Iris pigment epithelial cell (primary cell): ENCODE data around the gene ZMYM2.
A peak's percentile ranks its signal among the peaks of the same experiment; 100 is the strongest.

Experiments
- DNase-seq: peaks from one replicate; pipeline ENCODE4 v3.0.0-alpha.2; 2011; ENCODE audit warnings: low read depth

ZMYM2 gene

DNA sequence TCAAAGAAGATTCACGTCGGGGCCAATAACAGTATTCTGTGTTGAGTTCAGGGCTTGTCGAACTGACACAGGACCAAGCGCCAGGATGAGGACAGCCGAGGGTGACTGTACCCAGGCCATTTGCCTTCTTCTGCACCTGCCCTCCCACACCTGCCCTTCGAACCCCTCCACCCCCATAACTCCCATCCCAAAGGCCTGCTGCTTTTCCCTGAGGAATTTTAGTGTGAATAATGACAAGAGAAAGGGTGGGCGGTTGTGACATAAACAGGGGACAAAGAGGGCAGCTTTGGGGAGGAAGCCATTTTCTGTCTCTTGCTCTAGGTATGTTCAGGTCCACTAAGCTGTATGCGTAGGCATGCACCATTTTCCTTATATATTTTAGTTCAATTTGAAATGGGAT is 176.2 kb downstream of the ZMYM2 start:
- DNase-seq, result no peak

DNA sequence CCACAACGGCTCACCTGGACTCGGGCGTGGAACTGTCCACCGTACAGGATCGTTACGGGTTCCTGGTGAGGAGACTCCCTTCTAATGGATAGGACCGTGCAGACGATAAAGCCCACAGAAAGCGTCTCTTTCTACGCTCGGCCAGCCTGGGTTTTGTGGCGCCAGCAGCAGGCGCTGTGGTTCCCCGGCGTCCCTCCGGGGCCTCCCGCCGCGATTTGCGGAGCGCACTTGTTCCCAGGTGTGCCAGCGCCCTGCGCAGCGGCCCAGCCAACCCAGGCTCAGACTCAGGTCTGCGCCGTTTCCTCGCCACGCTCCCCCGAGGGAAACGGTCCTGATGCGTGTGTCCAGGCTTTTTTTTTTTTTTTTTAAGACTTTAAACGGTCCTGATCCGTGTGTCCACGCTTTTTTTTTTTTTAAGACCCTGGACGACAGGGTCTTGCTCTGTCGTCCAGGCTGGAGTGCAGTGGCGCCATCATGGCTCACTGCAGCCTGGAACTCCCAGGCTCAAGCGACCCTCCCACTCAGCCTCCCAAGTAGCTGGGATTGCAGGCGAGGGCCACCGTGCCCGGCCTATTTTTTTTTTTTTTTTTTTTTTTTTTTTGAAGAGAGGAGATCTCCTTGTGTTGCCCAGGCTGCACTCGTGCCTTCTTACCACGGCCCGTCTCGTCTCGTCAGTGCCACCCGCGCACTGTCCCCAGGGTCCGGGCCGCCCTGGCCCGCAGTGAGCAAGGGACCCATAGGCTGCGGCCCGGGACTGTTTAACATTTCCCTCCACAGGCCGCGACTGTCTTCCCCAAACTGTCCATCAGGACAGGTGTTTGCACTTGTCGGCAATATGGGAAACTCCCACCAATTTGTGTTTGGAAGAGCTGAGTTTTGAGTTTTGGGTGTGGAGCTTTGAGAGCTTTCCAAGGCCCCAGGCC is 178.5 kb downstream of the ZMYM2 start:
- peak; percentile 18 for DNase-seq

GRCh38 chr13:20137875-20138274 is 179.3 kb downstream of the ZMYM2 start:
- DNase-seq, result no peak

GRCh38 chr13:20140487-20140886 is 182.0 kb downstream of the ZMYM2 start:
- DNase-seq, result no peak
